Raji (cell line): ENCODE data around the gene SLMAP.

Experiments
- POLR2A ChIP-seq: IDR thresholded peaks from 2 replicates; pipeline ENCODE4 v1.6.1; 2011; ENCODE audit warnings: low read depth, low read length, control low read depth; ENCODE audit not compliant: insufficient read depth

The SLMAP gene

DNA sequence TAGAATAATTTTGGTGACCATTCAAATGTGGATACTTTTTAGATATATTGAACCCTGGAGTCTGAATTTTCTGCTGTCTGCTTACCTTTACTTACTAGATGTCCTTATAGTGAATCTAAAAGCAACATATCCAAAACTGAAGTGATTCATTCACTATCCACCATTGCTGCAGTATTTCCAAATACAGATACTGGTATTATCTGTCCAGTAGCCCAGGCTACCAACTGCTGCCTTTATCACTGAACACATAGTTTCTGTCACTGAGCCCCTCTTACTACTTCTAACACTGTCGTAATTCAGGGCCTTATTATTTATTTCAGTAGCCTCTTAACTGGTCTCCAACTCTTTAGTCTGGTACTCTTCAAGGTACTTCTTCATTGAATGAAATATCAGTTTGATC, 49.2 kb downstream of the SLMAP start:
- TF ChIP-seq POLR2A, result no peak

DNA sequence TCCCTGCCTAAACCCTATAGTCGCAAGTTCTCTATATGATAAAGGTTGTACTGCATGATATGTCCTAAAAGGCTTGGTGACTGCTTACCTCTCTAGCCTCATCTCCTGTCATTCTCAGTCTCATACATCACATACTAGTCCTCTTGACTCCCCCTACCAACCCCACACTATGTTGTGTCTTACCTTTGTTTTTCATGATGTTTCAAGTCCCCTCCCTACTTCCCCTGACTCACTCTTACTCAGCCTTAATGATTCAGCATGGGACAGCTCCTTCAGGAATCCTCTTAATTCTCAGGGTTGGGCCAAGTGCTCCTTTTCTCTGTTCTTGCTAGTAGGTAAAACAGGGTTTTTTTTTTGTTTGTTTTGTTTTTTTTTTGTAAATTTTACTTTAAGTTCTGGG, 49.6 kb downstream of the SLMAP start:
- no peak for TF ChIP-seq POLR2A

DNA sequence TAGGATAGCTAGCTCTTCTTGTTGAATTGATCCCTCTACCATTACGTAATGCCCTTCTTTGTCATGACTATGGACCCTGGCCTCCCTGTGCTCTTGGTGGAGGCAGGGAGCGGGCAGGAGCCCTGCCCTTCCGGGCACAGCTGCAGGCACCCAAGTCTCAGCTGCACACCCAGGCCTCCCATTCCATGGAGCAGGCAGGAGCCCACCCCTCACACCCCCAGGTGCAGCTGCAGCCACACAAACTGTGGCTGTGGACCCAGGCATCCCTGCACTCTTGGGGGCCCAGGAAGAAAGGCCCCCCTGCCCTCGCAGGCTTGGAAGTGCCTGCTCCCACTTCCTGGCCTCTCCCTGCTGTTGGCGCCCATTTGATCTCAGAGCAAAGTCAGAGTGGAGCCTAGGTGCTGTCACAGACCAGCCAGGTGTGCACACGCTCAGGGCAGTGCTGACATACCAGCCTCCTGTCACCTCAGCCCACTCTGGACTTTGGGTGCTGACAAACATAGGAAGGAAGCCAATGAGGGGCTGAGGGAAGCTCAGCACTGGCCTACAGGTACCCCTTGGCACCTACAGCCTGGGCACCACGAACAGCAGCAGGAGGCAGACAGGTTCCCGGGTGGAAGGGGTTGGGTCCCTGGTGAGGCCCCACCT, 53.0 kb downstream of the SLMAP start:
- TF ChIP-seq POLR2A, result no peak

DNA sequence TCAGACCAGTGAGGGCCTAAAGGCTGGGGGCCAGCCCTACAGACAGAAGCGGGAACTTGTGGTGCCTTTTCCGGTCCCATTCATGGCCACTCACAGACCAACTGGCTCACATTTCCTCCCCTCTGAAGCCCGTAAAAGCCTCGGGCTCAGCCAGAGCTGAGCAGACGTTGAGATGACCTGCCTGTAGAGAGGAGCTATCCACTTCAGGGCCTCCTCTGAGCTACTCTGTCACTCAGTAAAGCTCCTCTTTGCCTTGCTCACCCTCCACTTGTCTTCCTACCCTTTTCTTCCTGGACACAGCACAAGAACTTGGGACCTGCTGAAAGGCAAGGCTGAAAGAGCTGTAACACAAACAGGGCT, 53.5 kb downstream of the SLMAP start:
- TF ChIP-seq POLR2A, result no peak

DNA sequence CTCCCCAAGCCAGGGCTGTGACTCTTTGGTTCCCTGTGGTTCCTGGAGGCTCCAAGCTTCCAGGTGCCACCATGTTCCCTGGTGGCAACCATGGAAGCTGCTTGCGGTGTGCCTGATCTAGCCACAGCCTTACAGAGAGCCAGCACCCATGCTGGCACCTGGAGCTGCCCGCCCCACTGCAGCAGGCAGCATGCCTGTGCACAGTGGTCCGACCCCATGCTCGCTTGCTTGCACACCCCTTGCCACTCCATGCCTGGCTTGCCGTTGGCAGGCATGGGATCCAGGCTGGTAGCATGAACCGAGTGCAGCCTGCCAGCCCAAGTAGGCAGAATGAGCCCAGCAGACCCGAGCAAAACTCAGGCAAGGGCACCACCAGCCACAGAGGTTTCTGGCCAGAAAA, 53.9 kb downstream of the SLMAP start:
- no peak for TF ChIP-seq POLR2A

DNA sequence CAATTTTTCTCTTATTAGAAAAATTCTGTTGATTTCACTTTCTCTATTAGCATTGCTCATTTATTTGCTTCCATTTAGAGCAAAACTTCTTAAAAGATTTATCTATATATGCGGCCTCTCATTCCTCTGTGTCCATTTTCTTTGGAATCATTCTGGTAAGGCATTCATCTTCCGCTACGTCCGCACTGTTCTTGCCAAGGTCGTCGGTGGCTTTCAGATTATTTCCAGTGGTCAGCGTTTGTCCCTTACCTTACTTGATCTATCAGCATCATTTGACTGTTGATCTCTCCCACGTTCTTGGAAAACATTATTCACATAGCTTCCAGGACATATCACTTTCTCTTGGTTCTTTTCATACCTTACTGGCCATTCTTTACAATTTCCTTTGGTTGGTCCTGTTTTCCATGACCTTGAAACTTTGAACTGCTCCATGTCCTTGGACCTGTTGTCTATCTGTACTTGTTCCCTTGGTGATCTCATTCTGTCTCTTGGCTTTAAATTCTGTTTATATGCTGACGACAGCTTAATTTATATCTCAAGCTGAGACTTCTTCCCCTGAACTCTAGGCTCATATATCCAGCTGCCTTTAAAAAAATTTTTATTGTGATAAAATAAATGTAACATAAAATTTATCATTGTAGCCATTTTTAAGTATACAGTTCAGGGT, 54.5 kb downstream of the SLMAP start:
- no peak for TF ChIP-seq POLR2A

DNA sequence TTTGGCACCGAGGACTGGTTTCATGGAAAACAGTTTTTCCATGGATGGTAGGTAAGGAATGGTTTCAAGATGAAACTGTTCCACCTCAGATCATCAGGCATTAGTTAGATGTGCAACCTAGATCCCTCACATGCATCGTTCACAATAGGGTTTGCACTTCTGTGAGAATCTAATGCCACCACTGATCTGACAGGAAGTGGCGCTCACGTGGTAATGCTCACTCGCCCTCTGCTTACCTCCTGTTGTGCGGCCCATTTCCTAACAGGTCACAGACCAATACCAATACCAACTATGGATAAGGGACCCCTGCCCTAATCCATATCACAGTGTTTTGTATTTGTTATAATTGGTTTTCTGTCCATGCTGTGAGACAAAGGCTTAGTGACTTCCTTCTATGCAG, 58.9 kb downstream of the SLMAP start:
- no peak for TF ChIP-seq POLR2A

DNA sequence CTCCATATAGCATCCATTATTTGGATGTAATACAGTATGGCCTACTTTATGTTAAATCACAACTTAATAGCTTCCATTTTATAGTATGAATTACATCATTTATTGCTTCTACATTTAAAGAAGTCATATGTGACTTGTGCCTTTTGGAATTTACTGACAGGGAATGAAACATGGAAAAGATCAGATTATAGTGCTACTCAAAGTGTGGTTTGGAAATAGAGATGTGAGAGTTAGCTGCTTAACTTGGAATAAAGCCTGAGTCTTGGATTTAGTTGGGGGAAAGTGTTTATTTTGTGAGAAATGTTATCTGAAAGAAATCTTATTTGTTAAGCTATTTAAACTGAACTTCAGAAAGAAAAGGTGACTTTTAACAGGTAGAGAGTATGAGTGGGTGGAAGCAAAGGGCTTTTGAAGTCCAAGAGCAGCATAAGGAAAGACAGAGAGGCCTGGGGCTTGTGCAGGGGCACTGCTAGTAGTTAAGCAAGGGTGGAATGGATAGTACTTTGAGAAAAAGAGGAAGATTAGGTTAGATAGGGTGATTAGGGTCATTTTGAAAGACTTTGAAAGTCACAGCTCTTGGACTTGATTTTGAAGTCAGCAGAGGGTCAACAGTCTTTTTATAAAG, 60.5 kb downstream of the SLMAP start:
- no peak for TF ChIP-seq POLR2A

DNA sequence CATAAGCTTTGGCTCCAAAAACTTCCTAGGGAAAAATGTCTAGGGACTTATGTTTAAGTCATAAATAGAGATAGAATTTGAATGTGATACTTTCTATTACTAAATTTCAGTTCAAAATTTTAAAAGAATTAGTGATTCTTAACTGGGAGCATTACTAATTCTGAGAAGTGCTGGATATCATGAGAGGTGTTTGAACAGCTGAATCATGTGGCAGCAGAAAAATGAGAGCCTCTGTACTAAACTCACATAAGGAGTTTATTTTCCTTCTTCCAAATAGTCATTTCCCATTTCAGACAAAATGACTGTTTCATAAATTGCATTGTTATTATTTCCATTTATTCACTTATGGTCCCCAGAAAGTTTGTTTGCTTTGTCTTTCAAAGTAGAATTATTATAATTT, 62.7 kb downstream of the SLMAP start:
- TF ChIP-seq POLR2A, result no peak

DNA sequence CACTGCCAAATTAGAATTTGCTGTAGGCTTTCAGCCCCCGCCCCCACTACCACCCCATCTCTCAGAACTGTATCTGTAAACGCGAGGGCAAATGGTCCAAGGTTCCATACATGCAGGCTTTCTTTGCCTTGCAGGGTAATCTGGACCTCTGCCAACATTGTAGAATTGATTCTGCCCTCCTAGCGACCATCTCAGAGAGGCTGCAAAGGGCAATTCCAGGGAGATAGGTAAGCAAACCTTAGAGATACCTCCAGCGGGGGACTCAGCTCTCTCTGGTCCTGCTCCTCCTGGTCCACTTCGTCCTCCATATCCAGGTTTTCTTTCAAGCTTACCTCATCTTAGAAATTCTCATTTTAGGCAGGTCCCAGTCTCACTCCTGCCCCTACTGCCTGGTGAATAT, 64.4 kb downstream of the SLMAP start:
- TF ChIP-seq POLR2A, result no peak

DNA sequence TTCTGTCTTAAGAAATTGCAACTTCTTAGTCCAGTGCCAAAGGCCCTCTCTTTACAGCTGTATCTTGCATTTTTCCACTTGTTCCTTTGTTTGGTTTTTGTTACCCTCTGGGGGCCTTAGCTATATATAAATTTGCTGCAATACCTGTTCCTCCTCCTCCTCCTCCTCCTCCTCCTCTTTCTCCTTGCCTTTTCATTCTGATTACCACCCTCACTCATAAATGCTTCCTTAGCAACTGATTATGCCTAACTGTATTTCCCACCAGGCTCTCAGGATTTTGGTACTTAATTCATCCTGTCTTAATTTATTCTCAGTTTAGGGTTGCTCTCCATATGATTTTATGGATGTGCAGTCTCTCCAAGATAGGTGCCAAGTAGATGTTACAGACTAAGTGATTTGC, 65.7 kb downstream of the SLMAP start:
- TF ChIP-seq POLR2A, result no peak

DNA sequence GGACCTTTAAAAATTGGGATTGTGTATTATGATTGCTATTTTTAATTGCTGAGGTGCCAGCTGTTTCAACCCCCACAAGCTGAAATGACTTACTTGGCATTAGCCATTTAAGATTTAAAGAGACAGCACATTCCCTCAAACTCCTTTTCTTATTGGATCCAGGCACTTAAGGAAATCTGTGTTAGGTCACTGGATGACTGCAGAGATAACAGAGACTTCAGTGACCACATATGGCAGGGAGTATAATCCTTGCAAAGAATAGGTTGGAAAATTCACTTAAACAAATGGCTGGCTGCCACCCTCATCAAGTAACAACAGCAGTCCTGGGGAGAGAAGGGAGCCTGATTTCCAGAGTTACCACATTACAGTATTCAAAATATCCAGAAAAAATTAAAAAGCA, 66.6 kb downstream of the SLMAP start:
- no peak for TF ChIP-seq POLR2A

DNA sequence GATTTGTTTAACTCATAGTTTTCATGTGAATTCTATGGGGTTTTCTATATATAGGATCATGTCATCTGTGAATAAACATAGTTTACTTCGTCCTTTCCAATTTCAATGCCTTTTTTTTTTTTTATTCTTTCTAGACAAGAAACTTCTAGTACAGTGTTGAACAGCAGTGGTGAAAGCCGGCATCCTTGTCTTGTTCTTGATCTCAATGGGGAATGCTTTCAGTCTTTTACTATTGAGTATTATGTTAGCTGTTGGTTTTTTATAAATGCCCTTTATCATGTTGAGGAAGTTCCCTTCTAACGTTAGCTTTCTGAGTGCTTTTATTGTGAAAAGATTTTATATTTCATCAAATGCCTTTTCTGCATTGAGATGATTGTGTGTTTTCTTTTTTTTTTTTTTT, 69.0 kb downstream of the SLMAP start:
- TF ChIP-seq POLR2A, result no peak

DNA sequence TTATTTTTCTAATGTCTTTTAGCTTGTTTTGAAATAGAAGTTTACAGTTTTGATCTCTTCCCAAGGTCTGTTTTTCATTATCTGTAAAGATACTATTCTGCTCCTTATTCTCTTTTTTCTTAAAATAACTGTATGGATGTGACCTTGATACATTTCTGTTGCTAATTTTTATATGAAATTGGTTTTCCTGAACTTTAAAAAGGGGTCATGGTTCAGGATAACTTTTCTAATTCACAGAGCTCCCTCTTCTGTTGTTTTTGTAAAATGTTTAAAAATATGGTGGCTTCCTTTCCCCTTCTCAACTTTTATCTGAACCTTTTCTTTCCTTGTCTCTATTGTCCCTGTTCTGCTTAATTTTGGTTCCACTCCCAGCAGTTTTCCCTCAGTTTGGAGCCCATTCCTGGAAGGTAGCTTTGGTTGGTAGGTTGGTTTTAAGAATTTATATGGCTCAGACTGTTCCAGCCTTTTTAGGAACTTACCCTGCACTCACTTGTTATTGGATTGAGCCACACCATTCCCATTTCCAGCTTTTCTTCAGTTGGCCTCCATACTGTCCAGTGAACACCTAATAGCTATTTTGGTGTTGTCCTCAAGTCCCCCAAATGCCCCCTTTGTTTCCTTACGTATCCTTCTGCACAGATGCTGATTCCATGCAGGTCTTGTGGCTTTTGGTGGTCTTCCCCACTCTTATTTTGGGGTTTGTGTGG, 70.3 kb downstream of the SLMAP start:
- no peak for TF ChIP-seq POLR2A

DNA sequence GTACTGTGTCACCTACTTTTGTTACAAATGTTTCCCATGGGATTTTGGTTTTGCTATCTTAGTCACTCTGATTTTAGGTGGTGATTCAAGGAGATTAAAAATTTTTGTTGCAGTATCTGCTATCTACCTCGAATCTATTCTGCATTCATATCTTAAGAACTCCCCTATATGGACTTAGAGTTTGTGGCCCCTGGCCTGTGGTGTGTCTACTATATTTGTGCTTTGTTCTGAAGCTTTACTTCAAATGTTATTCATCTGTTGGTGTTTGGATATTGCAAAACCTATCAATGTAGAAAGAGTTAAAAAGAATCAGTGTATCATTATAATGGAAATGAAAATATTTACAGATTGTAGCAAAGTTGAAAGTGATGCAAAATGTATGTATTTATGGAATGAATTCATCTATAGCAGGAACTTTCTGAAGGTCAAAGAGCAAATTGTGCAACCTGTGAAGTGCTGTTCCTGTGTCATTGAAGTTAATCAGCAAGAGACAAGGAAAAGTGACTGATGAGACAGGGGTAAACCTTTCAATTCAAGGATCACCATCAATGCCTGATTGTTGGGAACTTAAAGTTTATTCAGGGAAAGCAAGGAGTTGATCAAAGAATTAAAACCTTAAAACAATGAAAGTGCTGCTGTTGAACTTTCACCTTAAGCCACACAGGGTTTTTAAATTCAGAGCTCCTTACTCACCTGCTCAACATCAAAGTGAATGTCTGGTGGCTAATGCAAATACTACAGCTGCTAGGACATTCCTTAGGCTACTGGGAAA, 71.0 kb downstream of the SLMAP start:
- no peak for TF ChIP-seq POLR2A

DNA sequence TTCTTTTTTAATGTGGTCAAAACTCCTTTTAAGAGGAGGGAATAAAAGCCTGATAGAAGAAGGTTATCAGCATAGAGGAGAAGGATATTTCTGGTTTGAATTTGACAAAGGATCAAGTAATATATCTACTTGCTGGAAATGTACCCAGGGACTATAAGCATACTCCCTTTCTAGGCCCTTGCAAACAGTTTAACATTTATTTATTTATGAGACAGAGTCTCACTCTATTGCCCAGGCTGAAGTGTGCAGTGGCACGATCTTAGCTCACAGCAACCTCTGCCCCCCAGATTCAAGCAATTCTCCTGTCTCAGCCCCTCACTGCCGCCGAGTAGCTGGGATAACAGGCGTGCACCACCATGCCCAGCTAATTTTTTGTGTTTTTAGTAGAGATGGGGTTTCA, 71.6 kb downstream of the SLMAP start:
- TF ChIP-seq POLR2A, result no peak

DNA sequence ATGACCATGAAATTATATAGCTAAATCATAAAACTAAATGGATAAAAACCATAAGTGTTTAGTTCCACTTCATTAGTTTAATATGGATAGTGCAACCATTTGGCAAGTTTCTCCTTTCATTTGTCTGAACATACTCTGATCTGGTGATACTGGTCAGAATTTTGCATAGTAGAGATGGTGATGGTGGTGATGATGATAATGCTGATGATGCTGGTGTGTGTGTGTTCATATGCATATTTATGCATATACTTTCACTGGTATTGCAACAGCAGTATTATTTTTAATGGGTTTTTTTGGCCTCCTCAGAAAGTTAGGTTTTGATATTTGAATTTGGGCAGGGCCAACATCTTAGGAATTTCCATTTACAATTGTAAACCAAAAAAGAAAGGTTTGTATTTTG, 76.4 kb downstream of the SLMAP start:
- no peak for TF ChIP-seq POLR2A
